WTC11 (cell line): ENCODE data around the gene CD59. TPM values are rescaled to one million over a fixed set of nuclear protein-coding genes. Genes with fewer than 3 reads are reported as not detected.

Source experiments
- ATAC-seq: fragments of 200-7000 bp; cut with Tn5 transposase; 2 replicates; pipeline ENCODE4 v1.10.0; 2021; ENCODE audit warnings: mild to moderate bottlenecking, moderate library complexity
- CTCF ChIA-PET: fragments of 300-600 bp; sonication (Branson Sonifier 250); formaldehyde crosslinking; loops from one replicate; lab custom pipeline; 2021; ENCODE audit warnings: antibody characterized with exemption; lab: Charles Lee
- POLR2A ChIA-PET: fragments of 350-600 bp; sonication (Branson Sonifier 250); formaldehyde crosslinking; loops from one replicate; lab custom pipeline; 2021; ENCODE audit warnings: antibody characterized with exemption; lab: Charles Lee
- DNase-seq: peaks from one replicate; pipeline ENCODE4 v3.0.0; 2021; ENCODE audit warnings: low spot score
- H3K27ac Mint-ChIP-seq: 2 replicates; pipeline ENCODE4 v1.8.0; 2021; ENCODE audit warnings: mixed read lengths
- H3K27me3 Mint-ChIP-seq: 2 replicates; pipeline ENCODE4 v1.8.0; 2021; ENCODE audit warnings: low read depth, mild to moderate bottlenecking, moderate library complexity, mixed read lengths
- H3K36me3 Mint-ChIP-seq: 2 replicates; pipeline ENCODE4 v1.8.0; 2021; ENCODE audit warnings: mixed read lengths
- H3K4me1 Mint-ChIP-seq: 2 replicates; pipeline ENCODE4 v1.8.0; 2022; ENCODE audit warnings: mixed read lengths
- H3K4me3 Mint-ChIP-seq: 2 replicates; pipeline ENCODE4 v1.8.0; 2021; ENCODE audit warnings: mild to moderate bottlenecking, moderate library complexity, mixed read lengths
- H3K9me3 Mint-ChIP-seq: 2 replicates; pipeline ENCODE4 v1.8.0; 2021; ENCODE audit warnings: mixed read lengths
- GABPB1 ChIP-seq: sonication (generic); formaldehyde crosslinking; IDR thresholded peaks from 2 replicates; pipeline ENCODE4 v1.8.1; 2023; ENCODE audit warnings: mild to moderate bottlenecking, missing genetic modification reagents
- GTF2I ChIP-seq: fragments of 250-450 bp; sonication (Bioruptor Pico); conservative IDR thresholded peaks from 2 replicates; pipeline ENCODE4 v1.4.0; 2021; ENCODE audit warnings: mild to moderate bottlenecking
- IRF2 ChIP-seq: sonication (generic); formaldehyde crosslinking; IDR thresholded peaks from 2 replicates; pipeline ENCODE4 v1.8.0; 2022; ENCODE audit warnings: low read depth, missing genetic modification reagents, borderline replicate concordance
- JUN ChIP-seq: sonication (generic); formaldehyde crosslinking; IDR thresholded peaks from 2 replicates; pipeline ENCODE4 v1.8.0; 2023; ENCODE audit warnings: mild to moderate bottlenecking, missing genetic modification reagents
- SOX15 ChIP-seq: fragments of 250-450 bp; sonication (Bioruptor Pico); IDR thresholded peaks from 2 replicates; pipeline ENCODE4 v1.9.0; 2021; ENCODE audit warnings: mild to moderate bottlenecking
- ZBTB21 ChIP-seq: sonication (generic); formaldehyde crosslinking; IDR thresholded peaks from 2 replicates; pipeline ENCODE4 v1.8.1; 2023; ENCODE audit warnings: mild to moderate bottlenecking, missing genetic modification reagents, borderline replicate concordance
- ZNF232 ChIP-seq: sonication (generic); formaldehyde crosslinking; IDR thresholded peaks from 2 replicates; pipeline ENCODE4 v1.8.0; 2022; ENCODE audit warnings: mild to moderate bottlenecking, missing genetic modification reagents
- ZNF416 ChIP-seq: fragments of 250-450 bp; sonication (Bioruptor Pico); IDR thresholded peaks from 2 replicates; pipeline ENCODE4 v1.9.0; 2021; ENCODE audit warnings: mild to moderate bottlenecking, inconsistent platforms
- total RNA-seq: library from RNA; stranded (reverse); gene quantifications from 3 replicates; pipeline ENCODE4 v1.2.3, GENCODE V29; 2021
- TF ChIP-seq, protein P1 (sequence below): sonication (generic); formaldehyde crosslinking; IDR thresholded peaks from 2 replicates; pipeline ENCODE4 v1.8.0; 2023; ENCODE audit warnings: missing genetic modification reagents, mild to moderate bottlenecking, borderline replicate concordance
- TF ChIP-seq, protein P2 (sequence below): fragments of 250-450 bp; sonication (Bioruptor Pico); conservative IDR thresholded peaks from 2 replicates; pipeline ENCODE4 v1.9.0; 2021; ENCODE audit warnings: mild to moderate bottlenecking
- TF ChIP-seq, protein P3 (sequence below): sonication (generic); formaldehyde crosslinking; conservative IDR thresholded peaks from 2 replicates; pipeline ENCODE4 v1.8.1; 2022; ENCODE audit warnings: mild to moderate bottlenecking, missing genetic modification reagents
- TF ChIP-seq, protein P4 (sequence below): sonication (generic); formaldehyde crosslinking; IDR thresholded peaks from 2 replicates; pipeline ENCODE4 v1.8.0; 2022; ENCODE audit warnings: mild to moderate bottlenecking, missing genetic modification reagents
- TF ChIP-seq, protein P5 (sequence below): sonication (generic); formaldehyde crosslinking; IDR thresholded peaks from 2 replicates; pipeline ENCODE4 v1.8.1; 2023; ENCODE audit warnings: mild to moderate bottlenecking, missing genetic modification reagents, moderate library complexity
- TF ChIP-seq, protein P6 (sequence below): sonication (generic); formaldehyde crosslinking; IDR thresholded peaks from 2 replicates; pipeline ENCODE4 v1.8.0; 2022; ENCODE audit warnings: mild to moderate bottlenecking, missing genetic modification reagents
- TF ChIP-seq, protein P7 (sequence below): fragments of 250-450 bp; sonication (Bioruptor Pico); IDR thresholded peaks from 2 replicates; pipeline ENCODE4 v1.9.0; 2021; ENCODE audit warnings: mild to moderate bottlenecking, borderline replicate concordance
- TF ChIP-seq, protein P8 (sequence below): sonication (generic); formaldehyde crosslinking; IDR thresholded peaks from 2 replicates; pipeline ENCODE4 v1.8.1; 2023; ENCODE audit warnings: mild to moderate bottlenecking, missing genetic modification reagents
- TF ChIP-seq, protein P9 (sequence below): sonication (generic); formaldehyde crosslinking; IDR thresholded peaks from 2 replicates; pipeline ENCODE4 v1.8.1; 2023; ENCODE audit warnings: mild to moderate bottlenecking, moderate library complexity, missing genetic modification reagents

Gene CD59
- total RNA-seq, 1 experiment from 2014 or later: 65.8 TPM

DNA sequence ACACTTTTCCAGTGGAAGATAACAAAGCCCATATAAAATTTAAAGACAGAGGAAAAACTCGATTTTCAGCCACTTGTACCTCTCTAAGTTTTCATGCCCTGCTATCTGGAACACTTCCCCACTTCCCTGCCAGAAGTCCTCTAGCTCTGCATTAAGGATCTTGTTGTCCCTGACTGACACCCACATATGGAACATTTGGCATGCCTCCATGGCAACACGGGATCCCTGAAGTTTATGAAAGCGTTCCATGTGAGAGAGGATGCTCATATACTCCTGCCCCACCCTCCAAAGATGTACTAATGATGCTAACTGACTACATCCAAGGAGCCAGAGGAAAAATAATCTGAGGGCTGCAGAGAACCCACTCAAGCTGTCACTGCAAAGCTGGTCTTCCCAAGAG, 26.8 kb downstream of the CD59 start (continued):
- TF ChIP-seq, protein P1, sequence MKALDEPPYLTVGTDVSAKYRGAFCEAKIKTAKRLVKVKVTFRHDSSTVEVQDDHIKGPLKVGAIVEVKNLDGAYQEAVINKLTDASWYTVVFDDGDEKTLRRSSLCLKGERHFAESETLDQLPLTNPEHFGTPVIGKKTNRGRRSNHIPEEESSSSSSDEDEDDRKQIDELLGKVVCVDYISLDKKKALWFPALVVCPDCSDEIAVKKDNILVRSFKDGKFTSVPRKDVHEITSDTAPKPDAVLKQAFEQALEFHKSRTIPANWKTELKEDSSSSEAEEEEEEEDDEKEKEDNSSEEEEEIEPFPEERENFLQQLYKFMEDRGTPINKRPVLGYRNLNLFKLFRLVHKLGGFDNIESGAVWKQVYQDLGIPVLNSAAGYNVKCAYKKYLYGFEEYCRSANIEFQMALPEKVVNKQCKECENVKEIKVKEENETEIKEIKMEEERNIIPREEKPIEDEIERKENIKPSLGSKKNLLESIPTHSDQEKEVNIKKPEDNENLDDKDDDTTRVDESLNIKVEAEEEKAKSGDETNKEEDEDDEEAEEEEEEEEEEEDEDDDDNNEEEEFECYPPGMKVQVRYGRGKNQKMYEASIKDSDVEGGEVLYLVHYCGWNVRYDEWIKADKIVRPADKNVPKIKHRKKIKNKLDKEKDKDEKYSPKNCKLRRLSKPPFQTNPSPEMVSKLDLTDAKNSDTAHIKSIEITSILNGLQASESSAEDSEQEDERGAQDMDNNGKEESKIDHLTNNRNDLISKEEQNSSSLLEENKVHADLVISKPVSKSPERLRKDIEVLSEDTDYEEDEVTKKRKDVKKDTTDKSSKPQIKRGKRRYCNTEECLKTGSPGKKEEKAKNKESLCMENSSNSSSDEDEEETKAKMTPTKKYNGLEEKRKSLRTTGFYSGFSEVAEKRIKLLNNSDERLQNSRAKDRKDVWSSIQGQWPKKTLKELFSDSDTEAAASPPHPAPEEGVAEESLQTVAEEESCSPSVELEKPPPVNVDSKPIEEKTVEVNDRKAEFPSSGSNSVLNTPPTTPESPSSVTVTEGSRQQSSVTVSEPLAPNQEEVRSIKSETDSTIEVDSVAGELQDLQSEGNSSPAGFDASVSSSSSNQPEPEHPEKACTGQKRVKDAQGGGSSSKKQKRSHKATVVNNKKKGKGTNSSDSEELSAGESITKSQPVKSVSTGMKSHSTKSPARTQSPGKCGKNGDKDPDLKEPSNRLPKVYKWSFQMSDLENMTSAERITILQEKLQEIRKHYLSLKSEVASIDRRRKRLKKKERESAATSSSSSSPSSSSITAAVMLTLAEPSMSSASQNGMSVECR (CRISPR knock-in tag): no peak
- TF ChIP-seq ZNF232 (CRISPR knock-in tag): no peak
- TF ChIP-seq, protein P2, sequence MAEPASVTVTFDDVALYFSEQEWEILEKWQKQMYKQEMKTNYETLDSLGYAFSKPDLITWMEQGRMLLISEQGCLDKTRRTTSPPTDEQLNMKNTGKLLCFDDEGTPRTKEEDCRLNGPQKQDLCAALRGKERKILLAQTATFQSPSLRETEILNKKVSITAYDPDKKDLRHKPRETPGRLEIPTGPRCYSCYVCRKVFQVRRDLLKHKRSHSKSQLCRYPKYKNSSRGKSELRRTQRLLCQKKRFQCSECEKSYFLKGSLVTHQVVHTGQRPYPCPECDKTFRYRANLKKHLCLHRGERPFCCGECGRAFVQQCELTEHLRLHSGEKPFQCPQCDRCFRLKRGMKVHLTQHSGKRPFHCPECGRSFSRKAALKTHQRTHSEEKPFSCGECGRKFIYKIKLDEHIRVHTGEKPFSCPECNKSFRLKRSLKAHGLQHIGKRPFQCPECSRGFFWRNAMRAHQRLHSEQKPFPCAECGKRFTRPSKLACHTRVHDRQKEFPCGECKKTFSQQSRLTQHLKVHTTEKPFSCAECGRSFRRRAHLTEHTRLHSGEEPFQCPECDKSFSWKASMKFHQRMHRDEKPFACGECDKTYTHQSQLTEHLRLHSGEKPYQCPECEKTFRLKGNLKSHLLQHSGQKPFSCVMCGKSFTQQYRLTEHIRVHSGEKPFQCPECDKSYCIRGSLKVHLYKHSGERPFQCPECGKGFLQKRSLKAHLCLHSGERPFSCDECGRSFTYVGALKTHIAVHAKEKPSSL (CRISPR knock-in tag): no peak
- TF ChIP-seq, protein P3, sequence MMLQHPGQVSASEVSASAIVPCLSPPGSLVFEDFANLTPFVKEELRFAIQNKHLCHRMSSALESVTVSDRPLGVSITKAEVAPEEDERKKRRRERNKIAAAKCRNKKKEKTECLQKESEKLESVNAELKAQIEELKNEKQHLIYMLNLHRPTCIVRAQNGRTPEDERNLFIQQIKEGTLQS (CRISPR knock-in tag): no peak
- no peak for TF ChIP-seq ZBTB21

DNA sequence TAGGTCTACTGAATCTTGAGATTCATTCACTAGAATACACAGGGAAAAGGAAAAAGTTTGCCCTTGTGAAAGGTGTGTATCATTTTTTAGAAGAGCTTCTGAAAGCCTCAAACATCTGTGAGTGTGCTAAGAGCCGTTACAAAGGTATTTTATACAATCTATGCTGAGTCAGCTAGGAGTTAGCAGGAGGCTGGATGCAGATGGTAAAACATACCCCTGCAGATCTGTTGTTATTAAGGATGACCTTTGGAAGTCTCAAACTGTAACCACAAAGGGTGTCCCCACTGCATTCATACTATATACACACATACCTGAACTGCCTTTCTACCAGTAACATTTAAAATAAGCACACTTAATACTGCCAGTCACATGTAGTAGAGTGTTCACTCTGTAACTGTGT, 27.2 kb downstream of the CD59 start:
- Mint-ChIP-seq H3K27ac (no peak overlapping the region), H3K4me3 (no peak overlapping the region), H3K9me3 (no peaks in the 10 kb centered on the region), H3K4me1 (peaks cover 10% of the 10 kb centered on the region; the same call in 1 of the 2 replicates), H3K36me3 (peaks cover 12% of the 10 kb centered on the region), H3K27me3 (no peaks in the 10 kb centered on the region)
- ChIA-PET POLR2A (no interaction called here), CTCF (interaction anchor here (0.8 kb wide), 1 partner anchor 27 kb away, joined by 6 read pairs; no protein-coding TSS in a partner anchor)
- DNase-seq (no peak), ATAC-seq (no peak)
- TF ChIP-seq, protein P4, sequence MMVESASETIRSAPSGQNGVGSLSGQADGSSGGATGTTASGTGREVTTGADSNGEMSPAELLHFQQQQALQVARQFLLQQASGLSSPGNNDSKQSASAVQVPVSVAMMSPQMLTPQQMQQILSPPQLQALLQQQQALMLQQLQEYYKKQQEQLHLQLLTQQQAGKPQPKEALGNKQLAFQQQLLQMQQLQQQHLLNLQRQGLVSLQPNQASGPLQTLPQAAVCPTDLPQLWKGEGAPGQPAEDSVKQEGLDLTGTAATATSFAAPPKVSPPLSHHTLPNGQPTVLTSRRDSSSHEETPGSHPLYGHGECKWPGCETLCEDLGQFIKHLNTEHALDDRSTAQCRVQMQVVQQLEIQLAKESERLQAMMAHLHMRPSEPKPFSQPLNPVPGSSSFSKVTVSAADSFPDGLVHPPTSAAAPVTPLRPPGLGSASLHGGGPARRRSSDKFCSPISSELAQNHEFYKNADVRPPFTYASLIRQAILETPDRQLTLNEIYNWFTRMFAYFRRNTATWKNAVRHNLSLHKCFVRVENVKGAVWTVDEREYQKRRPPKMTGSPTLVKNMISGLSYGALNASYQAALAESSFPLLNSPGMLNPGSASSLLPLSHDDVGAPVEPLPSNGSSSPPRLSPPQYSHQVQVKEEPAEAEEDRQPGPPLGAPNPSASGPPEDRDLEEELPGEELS (CRISPR knock-in tag): no peak
- TF ChIP-seq, protein P5, sequence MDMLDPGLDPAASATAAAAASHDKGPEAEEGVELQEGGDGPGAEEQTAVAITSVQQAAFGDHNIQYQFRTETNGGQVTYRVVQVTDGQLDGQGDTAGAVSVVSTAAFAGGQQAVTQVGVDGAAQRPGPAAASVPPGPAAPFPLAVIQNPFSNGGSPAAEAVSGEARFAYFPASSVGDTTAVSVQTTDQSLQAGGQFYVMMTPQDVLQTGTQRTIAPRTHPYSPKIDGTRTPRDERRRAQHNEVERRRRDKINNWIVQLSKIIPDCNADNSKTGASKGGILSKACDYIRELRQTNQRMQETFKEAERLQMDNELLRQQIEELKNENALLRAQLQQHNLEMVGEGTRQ: no peak
- TF ChIP-seq, protein P3 (CRISPR knock-in tag): no peak
- no peak for TF ChIP-seq SOX15
- TF ChIP-seq, protein P6, sequence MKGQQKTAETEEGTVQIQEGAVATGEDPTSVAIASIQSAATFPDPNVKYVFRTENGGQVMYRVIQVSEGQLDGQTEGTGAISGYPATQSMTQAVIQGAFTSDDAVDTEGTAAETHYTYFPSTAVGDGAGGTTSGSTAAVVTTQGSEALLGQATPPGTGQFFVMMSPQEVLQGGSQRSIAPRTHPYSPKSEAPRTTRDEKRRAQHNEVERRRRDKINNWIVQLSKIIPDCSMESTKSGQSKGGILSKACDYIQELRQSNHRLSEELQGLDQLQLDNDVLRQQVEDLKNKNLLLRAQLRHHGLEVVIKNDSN (CRISPR knock-in tag): no peak
- TF ChIP-seq JUN (CRISPR knock-in tag): no peak
- no peak for TF ChIP-seq IRF2
- TF ChIP-seq, protein P7, sequence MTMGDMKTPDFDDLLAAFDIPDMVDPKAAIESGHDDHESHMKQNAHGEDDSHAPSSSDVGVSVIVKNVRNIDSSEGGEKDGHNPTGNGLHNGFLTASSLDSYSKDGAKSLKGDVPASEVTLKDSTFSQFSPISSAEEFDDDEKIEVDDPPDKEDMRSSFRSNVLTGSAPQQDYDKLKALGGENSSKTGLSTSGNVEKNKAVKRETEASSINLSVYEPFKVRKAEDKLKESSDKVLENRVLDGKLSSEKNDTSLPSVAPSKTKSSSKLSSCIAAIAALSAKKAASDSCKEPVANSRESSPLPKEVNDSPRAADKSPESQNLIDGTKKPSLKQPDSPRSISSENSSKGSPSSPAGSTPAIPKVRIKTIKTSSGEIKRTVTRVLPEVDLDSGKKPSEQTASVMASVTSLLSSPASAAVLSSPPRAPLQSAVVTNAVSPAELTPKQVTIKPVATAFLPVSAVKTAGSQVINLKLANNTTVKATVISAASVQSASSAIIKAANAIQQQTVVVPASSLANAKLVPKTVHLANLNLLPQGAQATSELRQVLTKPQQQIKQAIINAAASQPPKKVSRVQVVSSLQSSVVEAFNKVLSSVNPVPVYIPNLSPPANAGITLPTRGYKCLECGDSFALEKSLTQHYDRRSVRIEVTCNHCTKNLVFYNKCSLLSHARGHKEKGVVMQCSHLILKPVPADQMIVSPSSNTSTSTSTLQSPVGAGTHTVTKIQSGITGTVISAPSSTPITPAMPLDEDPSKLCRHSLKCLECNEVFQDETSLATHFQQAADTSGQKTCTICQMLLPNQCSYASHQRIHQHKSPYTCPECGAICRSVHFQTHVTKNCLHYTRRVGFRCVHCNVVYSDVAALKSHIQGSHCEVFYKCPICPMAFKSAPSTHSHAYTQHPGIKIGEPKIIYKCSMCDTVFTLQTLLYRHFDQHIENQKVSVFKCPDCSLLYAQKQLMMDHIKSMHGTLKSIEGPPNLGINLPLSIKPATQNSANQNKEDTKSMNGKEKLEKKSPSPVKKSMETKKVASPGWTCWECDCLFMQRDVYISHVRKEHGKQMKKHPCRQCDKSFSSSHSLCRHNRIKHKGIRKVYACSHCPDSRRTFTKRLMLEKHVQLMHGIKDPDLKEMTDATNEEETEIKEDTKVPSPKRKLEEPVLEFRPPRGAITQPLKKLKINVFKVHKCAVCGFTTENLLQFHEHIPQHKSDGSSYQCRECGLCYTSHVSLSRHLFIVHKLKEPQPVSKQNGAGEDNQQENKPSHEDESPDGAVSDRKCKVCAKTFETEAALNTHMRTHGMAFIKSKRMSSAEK (CRISPR knock-in tag): no peak
- TF ChIP-seq GABPB1 (CRISPR knock-in tag): no peak
- TF ChIP-seq, protein P8, sequence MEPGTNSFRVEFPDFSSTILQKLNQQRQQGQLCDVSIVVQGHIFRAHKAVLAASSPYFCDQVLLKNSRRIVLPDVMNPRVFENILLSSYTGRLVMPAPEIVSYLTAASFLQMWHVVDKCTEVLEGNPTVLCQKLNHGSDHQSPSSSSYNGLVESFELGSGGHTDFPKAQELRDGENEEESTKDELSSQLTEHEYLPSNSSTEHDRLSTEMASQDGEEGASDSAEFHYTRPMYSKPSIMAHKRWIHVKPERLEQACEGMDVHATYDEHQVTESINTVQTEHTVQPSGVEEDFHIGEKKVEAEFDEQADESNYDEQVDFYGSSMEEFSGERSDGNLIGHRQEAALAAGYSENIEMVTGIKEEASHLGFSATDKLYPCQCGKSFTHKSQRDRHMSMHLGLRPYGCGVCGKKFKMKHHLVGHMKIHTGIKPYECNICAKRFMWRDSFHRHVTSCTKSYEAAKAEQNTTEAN: no peak
- TF ChIP-seq GTF2I: no peak
- no peak for TF ChIP-seq ZNF416
- TF ChIP-seq, protein P9, sequence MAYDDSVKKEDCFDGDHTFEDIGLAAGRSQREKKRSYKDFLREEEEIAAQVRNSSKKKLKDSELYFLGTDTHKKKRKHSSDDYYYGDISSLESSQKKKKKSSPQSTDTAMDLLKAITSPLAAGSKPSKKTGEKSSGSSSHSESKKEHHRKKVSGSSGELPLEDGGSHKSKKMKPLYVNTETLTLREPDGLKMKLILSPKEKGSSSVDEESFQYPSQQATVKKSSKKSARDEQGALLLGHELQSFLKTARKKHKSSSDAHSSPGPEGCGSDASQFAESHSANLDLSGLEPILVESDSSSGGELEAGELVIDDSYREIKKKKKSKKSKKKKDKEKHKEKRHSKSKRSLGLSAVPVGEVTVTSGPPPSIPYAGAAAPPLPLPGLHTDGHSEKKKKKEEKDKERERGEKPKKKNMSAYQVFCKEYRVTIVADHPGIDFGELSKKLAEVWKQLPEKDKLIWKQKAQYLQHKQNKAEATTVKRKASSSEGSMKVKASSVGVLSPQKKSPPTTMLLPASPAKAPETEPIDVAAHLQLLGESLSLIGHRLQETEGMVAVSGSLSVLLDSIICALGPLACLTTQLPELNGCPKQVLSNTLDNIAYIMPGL (CRISPR knock-in tag): no peak
